GM23338 (cell line): ENCODE data around the gene CCDC149. TPM values are rescaled to one million over a fixed set of nuclear protein-coding genes. Genes with fewer than 3 reads are reported as not detected.

Source experiments
- ATAC-seq: fragments of 200-7000 bp; cut with Tn5 transposase; 3 replicates; pipeline ENCODE4 v1.9.1; 2020
- DNase-seq: peaks from one replicate; pipeline ENCODE4 v3.0.0-alpha.2; 2015; ENCODE audit warnings: low spot score
- H2AFZ ChIP-seq: fragments of 200-600 bp; sonication (generic); 2 replicates; pipeline ENCODE4 v1.8.0; 2016; ENCODE audit warnings: antibody characterized with exemption, mild to moderate bottlenecking, moderate library complexity
- H3F3A ChIP-seq: fragments of 200-600 bp; sonication (generic); replicated peaks from 2 replicates; pipeline ENCODE4 v1.8.0; 2017; ENCODE audit warnings: antibody characterized with exemption, mixed run types, low read depth
- H3K27ac ChIP-seq: fragments of 200-600 bp; sonication (generic); 2 replicates; pipeline ENCODE4 v1.6.1; 2016; ENCODE audit warnings: low read depth
- H3K27me3 ChIP-seq: fragments of 200-600 bp; sonication (generic); 2 replicates; pipeline ENCODE4 v1.8.0; 2016; ENCODE audit warnings: mild to moderate bottlenecking, mixed run types, moderate library complexity; ENCODE audit not compliant: insufficient read depth
- H3K36me3 ChIP-seq: fragments of 200-600 bp; sonication (generic); 2 replicates; pipeline ENCODE4 v1.8.0; 2016; ENCODE audit warnings: mild to moderate bottlenecking; ENCODE audit not compliant: insufficient read depth
- H3K4me1 ChIP-seq: fragments of 200-600 bp; sonication (generic); 2 replicates; pipeline ENCODE4 v1.8.0; 2016; ENCODE audit warnings: mild to moderate bottlenecking, moderate library complexity; ENCODE audit not compliant: insufficient read depth
- H3K4me2 ChIP-seq: fragments of 200-600 bp; sonication (generic); 2 replicates; pipeline ENCODE4 v1.7.1; 2017; ENCODE audit warnings: mixed run types
- H3K4me3 ChIP-seq: fragments of 200-600 bp; sonication (generic); 2 replicates; pipeline ENCODE4 v1.6.1; 2016; ENCODE audit warnings: mixed run types
- H3K79me2 ChIP-seq: fragments of 200-600 bp; sonication (generic); replicated peaks from 2 replicates; pipeline ENCODE4 v1.8.0; 2017; ENCODE audit warnings: mild to moderate bottlenecking; ENCODE audit not compliant: insufficient read depth
- H3K9me2 ChIP-seq: fragments of 200-600 bp; sonication (generic); 2 replicates; pipeline ENCODE4 v1.8.0; 2017; ENCODE audit not compliant: insufficient read depth
- H4K20me1 ChIP-seq: fragments of 200-600 bp; sonication (generic); replicated peaks from 2 replicates; pipeline ENCODE4 v1.8.0; 2017; ENCODE audit warnings: mild to moderate bottlenecking; ENCODE audit not compliant: insufficient read depth
- H3K27ac Mint-ChIP-seq: 2 replicates; pipeline ENCODE4 v1.8.0; 2020; ENCODE audit warnings: inconsistent platforms, mild to moderate bottlenecking, moderate library complexity, mixed read lengths
- H3K27me3 Mint-ChIP-seq: 3 replicates; pipeline ENCODE4 v1.8.0; 2022; ENCODE audit warnings: low read depth, mild to moderate bottlenecking, moderate library complexity, mixed read lengths, inconsistent platforms; ENCODE audit not compliant: insufficient read depth, poor library complexity
- H3K36me3 Mint-ChIP-seq: 3 replicates; pipeline ENCODE4 v1.8.0; 2021; ENCODE audit warnings: low read depth, mild to moderate bottlenecking, inconsistent platforms, moderate library complexity, mixed read lengths
- H3K4me1 Mint-ChIP-seq: 3 replicates; pipeline ENCODE4 v1.8.0; 2020; ENCODE audit warnings: mild to moderate bottlenecking, inconsistent platforms, mixed read lengths
- H3K4me3 Mint-ChIP-seq: 3 replicates; pipeline ENCODE4 v1.8.0; 2021; ENCODE audit warnings: moderate library complexity, mild to moderate bottlenecking, inconsistent platforms, mixed read lengths
- H3K9me3 Mint-ChIP-seq: 3 replicates; pipeline ENCODE4 v1.8.0; 2020; ENCODE audit warnings: moderate library complexity, mild to moderate bottlenecking, inconsistent platforms, mixed read lengths
- CREB1 ChIP-seq: fragments of 250-450 bp; sonication (Bioruptor Pico); IDR thresholded peaks from 2 replicates; pipeline ENCODE4 v1.5.0; 2020; ENCODE audit warnings: low read depth, mild to moderate bottlenecking, moderate library complexity
- EZH2 ChIP-seq: fragments of 200-600 bp; sonication (generic); IDR thresholded peaks from one replicate; pipeline ENCODE4 v1.8.0; 2017; ENCODE audit warnings: antibody characterized with exemption, mild to moderate bottlenecking, low read depth; ENCODE audit not compliant: unreplicated experiment
- EZH2phosphoT487 ChIP-seq: fragments of 200-600 bp; sonication (generic); IDR thresholded peaks from one replicate; pipeline ENCODE4 v1.8.1; 2018; ENCODE audit warnings: antibody characterized with exemption; ENCODE audit not compliant: unreplicated experiment
- JUNB ChIP-seq: IDR thresholded peaks from one replicate; pipeline ENCODE4 v1.6.1; 2016; ENCODE audit warnings: antibody characterized with exemption; ENCODE audit not compliant: unreplicated experiment
- NANOG ChIP-seq: IDR thresholded peaks from 2 replicates; pipeline ENCODE4 v1.6.1; 2016; ENCODE audit warnings: antibody characterized with exemption, borderline replicate concordance
- POLR2AphosphoS5 ChIP-seq: IDR thresholded peaks from 2 replicates; pipeline ENCODE4 v1.6.1; 2016; ENCODE audit warnings: antibody characterized with exemption, low read depth
- STAT1 ChIP-seq: IDR thresholded peaks from one replicate; pipeline ENCODE4 v1.6.1; 2016; ENCODE audit warnings: antibody characterized with exemption; ENCODE audit not compliant: unreplicated experiment
- ZNF114 ChIP-seq: fragments of 250-450 bp; sonication (Bioruptor Pico); IDR thresholded peaks from 2 replicates; pipeline ENCODE4 v1.5.0; 2020; ENCODE audit warnings: mild to moderate bottlenecking, moderate library complexity
- ZNF331 ChIP-seq: fragments of 250-450 bp; sonication (Bioruptor Pico); IDR thresholded peaks from 2 replicates; pipeline ENCODE4 v1.5.0; 2020; ENCODE audit warnings: low read depth, mild to moderate bottlenecking, moderate library complexity
- polyA plus RNA-seq: library from polyadenylated mRNA; unstranded; fragments of >200 nt; fragmentation: Nextera tagmentation; extraction: Ambion mirVana; gene quantifications from 2 replicates; pipeline ENCODE4 v1.2.1, GENCODE V29; 2016
- total RNA-seq: library from RNA; depleted of rRNA; stranded (reverse); fragments of >200 nt; shearing (Covaris generic); gene quantifications from 2 replicates; pipeline ENCODE4 v1.2.3, GENCODE V29; 2014
- TF ChIP-seq, protein P1 (sequence below): IDR thresholded peaks from one replicate; pipeline ENCODE4 v1.6.1; 2018; ENCODE audit warnings: antibody characterized with exemption; ENCODE audit not compliant: unreplicated experiment
- TF ChIP-seq, protein P2 (sequence below): IDR thresholded peaks from 2 replicates; pipeline ENCODE4 v1.6.1; 2016; ENCODE audit warnings: antibody characterized with exemption
- TF ChIP-seq, protein P3 (sequence below): fragments of 250-450 bp; sonication (Bioruptor Pico); IDR thresholded peaks from 2 replicates; pipeline ENCODE4 v1.5.0; 2020; ENCODE audit warnings: mild to moderate bottlenecking, moderate library complexity
- TF ChIP-seq, protein P4 (sequence below), 2 experiments: fragments of 200-600 bp in 1 of 2; sonication (generic) in 1 of 2; conservative IDR thresholded peaks; 2 replicates each; pipeline versions ENCODE4 v1.5.1 to v1.6.1; 2016 to 2017; ENCODE audit warnings: antibody characterized with exemption in 2 of 2, low read depth in 2 of 2, mild to moderate bottlenecking in 2 of 2, moderate library complexity in 1 of 2

CCDC149 gene
- total and polyA plus RNA-seq, 2 experiments from 2014 or later, result 2.6 to 6.4 TPM

DNA sequence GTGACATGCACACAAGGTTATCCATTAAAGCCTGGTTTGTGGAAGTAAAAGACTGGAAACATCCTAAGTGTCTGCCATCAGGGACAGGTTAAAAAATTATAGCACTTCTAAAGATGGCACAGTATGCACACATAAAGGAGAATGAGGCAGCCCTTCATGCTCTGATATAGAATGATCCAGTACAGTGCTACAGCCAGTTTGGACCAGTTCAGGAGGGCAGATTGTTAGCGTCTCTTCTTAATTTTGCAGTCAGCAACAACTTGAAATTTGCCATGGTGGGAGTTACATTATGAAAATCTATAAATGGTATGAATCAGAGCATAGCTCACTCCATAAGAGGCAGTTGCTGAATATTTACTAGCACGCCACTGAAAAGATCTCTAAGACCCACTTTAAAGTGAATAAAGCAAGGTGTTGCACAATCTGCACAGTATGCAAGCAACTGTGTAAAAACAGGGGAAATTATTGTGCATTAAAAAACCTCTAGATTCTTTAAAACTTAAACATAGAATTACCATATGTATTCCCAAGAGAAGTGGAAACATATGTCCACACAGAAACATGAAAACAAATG lies 137.7 kb downstream of the CCDC149 start:
- 0 out of 2 replicates have a peak, but pooled peaks cover 6% of the 10 kb centered on the region for H3K9me2 ChIP-seq
- no peaks in the 10 kb centered on the region for H3K27me3 ChIP-seq
- Mint-ChIP-seq H3K4me3 (no peak overlapping the region), H3K36me3 (no peaks in the 10 kb centered on the region; the same call in 2 of the 3 replicates), H3K9me3 (no peaks in the 10 kb centered on the region), H3K4me1 (peaks cover 7% of the 10 kb centered on the region), H3K27ac (no peak overlapping the region), H3K27me3 (peaks cover 2% of the 10 kb centered on the region)
- ATAC-seq (no peak), DNase-seq (no peak)
- H3K27ac ChIP-seq, result no peak overlapping the region
- no peak overlapping the region for H3K4me3 ChIP-seq
- no peaks in the 10 kb centered on the region for H4K20me1 ChIP-seq
- H3K4me2 ChIP-seq, result no peak overlapping the region
- H3K36me3 ChIP-seq, result no peaks in the 10 kb centered on the region
- peaks cover 3% of the 10 kb centered on the region; the same call in 1 of the 2 replicates for H3K4me1 ChIP-seq
- H3F3A ChIP-seq, result 0 out of 2 replicates have a peak, but pooled peaks cover 3% of the 10 kb centered on the region
- H2AFZ ChIP-seq, result no peak overlapping the region
- TF ChIP-seq, protein P1, sequence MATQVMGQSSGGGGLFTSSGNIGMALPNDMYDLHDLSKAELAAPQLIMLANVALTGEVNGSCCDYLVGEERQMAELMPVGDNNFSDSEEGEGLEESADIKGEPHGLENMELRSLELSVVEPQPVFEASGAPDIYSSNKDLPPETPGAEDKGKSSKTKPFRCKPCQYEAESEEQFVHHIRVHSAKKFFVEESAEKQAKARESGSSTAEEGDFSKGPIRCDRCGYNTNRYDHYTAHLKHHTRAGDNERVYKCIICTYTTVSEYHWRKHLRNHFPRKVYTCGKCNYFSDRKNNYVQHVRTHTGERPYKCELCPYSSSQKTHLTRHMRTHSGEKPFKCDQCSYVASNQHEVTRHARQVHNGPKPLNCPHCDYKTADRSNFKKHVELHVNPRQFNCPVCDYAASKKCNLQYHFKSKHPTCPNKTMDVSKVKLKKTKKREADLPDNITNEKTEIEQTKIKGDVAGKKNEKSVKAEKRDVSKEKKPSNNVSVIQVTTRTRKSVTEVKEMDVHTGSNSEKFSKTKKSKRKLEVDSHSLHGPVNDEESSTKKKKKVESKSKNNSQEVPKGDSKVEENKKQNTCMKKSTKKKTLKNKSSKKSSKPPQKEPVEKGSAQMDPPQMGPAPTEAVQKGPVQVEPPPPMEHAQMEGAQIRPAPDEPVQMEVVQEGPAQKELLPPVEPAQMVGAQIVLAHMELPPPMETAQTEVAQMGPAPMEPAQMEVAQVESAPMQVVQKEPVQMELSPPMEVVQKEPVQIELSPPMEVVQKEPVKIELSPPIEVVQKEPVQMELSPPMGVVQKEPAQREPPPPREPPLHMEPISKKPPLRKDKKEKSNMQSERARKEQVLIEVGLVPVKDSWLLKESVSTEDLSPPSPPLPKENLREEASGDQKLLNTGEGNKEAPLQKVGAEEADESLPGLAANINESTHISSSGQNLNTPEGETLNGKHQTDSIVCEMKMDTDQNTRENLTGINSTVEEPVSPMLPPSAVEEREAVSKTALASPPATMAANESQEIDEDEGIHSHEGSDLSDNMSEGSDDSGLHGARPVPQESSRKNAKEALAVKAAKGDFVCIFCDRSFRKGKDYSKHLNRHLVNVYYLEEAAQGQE, result no peak
- TF ChIP-seq POLR2AphosphoS5 (no peak), ZNF114 (CRISPR knock-in tag) (no peak), EZH2phosphoT487 (no peak), CREB1 (CRISPR knock-in tag) (no peak), NANOG (no peak), EZH2 (no peak), JUNB (no peak), STAT1 (no peak), ZNF331 (CRISPR knock-in tag) (no peak)
- TF ChIP-seq, protein P2, sequence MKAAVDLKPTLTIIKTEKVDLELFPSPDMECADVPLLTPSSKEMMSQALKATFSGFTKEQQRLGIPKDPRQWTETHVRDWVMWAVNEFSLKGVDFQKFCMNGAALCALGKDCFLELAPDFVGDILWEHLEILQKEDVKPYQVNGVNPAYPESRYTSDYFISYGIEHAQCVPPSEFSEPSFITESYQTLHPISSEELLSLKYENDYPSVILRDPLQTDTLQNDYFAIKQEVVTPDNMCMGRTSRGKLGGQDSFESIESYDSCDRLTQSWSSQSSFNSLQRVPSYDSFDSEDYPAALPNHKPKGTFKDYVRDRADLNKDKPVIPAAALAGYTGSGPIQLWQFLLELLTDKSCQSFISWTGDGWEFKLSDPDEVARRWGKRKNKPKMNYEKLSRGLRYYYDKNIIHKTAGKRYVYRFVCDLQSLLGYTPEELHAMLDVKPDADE, result no peak
- TF ChIP-seq, protein P3, sequence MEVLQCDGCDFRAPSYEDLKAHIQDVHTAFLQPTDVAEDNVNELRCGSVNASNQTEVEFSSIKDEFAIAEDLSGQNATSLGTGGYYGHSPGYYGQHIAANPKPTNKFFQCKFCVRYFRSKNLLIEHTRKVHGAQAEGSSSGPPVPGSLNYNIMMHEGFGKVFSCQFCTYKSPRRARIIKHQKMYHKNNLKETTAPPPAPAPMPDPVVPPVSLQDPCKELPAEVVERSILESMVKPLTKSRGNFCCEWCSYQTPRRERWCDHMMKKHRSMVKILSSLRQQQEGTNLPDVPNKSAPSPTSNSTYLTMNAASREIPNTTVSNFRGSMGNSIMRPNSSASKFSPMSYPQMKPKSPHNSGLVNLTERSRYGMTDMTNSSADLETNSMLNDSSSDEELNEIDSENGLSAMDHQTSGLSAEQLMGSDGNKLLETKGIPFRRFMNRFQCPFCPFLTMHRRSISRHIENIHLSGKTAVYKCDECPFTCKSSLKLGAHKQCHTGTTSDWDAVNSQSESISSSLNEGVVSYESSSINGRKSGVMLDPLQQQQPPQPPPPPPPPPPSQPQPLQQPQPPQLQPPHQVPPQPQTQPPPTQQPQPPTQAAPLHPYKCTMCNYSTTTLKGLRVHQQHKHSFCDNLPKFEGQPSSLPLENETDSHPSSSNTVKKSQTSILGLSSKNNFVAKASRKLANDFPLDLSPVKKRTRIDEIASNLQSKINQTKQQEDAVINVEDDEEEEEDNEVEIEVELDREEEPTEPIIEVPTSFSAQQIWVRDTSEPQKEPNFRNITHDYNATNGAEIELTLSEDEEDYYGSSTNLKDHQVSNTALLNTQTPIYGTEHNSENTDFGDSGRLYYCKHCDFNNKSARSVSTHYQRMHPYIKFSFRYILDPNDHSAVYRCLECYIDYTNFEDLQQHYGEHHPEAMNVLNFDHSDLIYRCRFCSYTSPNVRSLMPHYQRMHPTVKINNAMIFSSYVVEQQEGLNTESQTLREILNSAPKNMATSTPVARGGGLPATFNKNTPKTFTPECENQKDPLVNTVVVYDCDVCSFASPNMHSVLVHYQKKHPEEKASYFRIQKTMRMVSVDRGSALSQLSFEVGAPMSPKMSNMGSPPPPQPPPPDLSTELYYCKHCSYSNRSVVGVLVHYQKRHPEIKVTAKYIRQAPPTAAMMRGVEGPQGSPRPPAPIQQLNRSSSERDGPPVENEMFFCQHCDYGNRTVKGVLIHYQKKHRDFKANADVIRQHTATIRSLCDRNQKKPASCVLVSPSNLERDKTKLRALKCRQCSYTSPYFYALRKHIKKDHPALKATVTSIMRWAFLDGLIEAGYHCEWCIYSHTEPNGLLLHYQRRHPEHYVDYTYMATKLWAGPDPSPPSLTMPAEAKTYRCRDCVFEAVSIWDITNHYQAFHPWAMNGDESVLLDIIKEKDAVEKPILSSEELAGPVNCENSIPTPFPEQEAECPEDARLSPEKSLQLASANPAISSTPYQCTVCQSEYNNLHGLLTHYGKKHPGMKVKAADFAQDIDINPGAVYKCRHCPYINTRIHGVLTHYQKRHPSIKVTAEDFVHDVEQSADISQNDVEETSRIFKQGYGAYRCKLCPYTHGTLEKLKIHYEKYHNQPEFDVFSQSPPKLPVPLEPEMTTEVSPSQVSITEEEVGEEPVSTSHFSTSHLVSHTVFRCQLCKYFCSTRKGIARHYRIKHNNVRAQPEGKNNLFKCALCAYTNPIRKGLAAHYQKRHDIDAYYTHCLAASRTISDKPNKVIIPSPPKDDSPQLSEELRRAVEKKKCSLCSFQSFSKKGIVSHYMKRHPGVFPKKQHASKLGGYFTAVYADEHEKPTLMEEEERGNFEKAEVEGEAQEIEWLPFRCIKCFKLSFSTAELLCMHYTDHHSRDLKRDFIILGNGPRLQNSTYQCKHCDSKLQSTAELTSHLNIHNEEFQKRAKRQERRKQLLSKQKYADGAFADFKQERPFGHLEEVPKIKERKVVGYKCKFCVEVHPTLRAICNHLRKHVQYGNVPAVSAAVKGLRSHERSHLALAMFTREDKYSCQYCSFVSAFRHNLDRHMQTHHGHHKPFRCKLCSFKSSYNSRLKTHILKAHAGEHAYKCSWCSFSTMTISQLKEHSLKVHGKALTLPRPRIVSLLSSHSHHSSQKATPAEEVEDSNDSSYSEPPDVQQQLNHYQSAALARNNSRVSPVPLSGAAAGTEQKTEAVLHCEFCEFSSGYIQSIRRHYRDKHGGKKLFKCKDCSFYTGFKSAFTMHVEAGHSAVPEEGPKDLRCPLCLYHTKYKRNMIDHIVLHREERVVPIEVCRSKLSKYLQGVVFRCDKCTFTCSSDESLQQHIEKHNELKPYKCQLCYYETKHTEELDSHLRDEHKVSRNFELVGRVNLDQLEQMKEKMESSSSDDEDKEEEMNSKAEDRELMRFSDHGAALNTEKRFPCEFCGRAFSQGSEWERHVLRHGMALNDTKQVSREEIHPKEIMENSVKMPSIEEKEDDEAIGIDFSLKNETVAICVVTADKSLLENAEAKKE (CRISPR knock-in tag), result no peak
- TF ChIP-seq, protein P4, sequence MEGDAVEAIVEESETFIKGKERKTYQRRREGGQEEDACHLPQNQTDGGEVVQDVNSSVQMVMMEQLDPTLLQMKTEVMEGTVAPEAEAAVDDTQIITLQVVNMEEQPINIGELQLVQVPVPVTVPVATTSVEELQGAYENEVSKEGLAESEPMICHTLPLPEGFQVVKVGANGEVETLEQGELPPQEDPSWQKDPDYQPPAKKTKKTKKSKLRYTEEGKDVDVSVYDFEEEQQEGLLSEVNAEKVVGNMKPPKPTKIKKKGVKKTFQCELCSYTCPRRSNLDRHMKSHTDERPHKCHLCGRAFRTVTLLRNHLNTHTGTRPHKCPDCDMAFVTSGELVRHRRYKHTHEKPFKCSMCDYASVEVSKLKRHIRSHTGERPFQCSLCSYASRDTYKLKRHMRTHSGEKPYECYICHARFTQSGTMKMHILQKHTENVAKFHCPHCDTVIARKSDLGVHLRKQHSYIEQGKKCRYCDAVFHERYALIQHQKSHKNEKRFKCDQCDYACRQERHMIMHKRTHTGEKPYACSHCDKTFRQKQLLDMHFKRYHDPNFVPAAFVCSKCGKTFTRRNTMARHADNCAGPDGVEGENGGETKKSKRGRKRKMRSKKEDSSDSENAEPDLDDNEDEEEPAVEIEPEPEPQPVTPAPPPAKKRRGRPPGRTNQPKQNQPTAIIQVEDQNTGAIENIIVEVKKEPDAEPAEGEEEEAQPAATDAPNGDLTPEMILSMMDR (conservative IDR thresholded peaks at IDR 0.05; ENCODE audit: low read depth in 2 of 2), result no peak
- no peaks in the 10 kb centered on the region for H3K79me2 ChIP-seq
